HS-27A (cell line): ENCODE data around the gene SCART1.
"Not testable (repeated sequence)": the region's sequence is repeated elsewhere in the genome, so short reads cannot be mapped to it uniquely, and the experiment has no call there.

Source experiments
- DNase-seq: peaks from one replicate; pipeline ENCODE4 v3.0.0-alpha.2; 2012; ENCODE audit warnings: low read depth, missing footprints

SCART1 gene

GRCh38 chr10:133453516-133454203 is at the start of gene SCART1:
TSS of gene SCART1 (plus strand) at chr10:133453945. CDS start at chr10:133453998, 53 bp downstream.
- DNase-seq = no peak

DNA sequence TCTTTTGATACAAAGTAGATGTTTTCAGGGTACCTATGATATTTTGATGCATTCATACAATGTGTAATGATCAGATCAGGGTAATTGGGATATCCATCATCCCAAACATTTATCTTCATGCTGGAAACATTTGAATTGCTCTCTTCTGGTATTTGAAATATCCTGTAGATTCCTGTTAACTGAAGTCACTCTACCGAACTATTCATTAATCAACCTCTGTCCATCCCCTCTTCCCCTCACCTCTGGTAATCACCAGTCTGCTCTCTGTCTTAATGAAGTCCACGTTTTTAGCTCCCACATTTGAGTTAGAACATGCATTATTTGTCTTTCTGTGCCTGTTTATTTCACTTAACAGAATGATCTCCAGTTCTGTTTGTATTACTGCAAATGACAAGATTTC is 48.5 kb upstream of the SCART1 start:
- DNase-seq = no peak

- DNase-seq = no peak
Measured at GRCh38 chr10:133405844-133406527, 47.8 kb upstream of the SCART1 start.

GRCh38 chr10:133411523-133412380 is 42.0 kb upstream of the SCART1 start:
- DNase-seq = no peak

- no peak for DNase-seq
Measured at GRCh38 chr10:133412381-133412711, 41.4 kb upstream of the SCART1 start.

DNA sequence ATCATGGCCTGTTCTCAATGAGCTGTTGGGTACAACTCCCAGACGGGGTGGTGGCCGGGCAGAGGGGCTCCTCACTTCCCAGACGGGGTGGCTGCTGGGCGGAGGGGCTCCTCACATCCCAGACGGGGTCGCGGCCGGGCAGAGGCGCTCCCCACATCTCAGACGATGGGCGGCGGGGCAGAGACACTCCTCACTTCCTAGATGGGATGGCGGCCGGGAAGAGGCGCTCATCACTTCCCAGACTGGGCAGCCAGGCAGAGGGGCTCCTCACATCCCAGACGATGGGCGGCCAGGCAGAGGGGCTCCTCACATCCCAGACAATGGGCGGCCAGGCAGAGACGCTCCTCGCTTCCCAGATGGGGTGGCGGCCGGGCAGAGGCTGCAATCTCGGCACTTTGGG is 39.3 kb upstream of the SCART1 start:
- not testable (repeated sequence) for DNase-seq

GRCh38 chr10:133415752-133416151 is 38.0 kb upstream of the SCART1 start:
- no peak for DNase-seq

DNA sequence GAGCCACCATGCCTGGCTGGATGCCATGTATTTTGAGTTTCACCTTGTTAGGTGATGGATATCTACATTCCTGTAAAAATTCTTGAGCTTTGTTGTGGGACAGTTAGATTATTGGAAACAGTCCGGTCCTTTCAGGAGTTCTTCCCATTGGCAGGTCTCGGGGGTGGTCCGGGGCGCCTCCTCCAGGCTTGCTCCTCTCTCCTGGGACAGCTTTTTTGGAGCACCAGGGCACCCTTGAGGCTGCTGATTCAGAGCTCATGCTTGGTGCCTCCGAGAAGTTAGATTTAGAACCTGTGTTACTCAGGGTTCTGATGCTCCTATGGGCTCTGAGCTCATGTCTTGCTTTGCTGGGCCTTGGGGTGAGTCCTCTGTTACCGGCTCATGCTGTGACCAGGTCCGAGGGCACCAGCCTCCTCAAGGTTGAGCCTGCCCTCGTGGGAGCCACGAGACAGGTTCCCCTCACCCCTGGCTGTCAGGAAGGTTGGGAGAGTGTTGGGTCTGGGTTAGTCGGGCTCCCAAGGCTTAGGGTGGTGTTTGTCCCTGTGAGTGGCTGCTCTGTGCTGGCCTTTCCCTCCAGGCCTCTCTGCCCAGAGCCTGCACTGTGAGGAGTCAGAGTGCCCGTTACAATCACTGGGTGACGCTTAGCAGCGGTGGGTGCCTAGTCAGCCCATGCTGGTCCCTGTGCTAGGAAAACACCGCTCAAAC is 35.3 kb upstream of the SCART1 start:
- no peak for DNase-seq

- no peak for DNase-seq
Measured at GRCh38 chr10:133419211-133419950, 34.4 kb upstream of the SCART1 start.

DNA sequence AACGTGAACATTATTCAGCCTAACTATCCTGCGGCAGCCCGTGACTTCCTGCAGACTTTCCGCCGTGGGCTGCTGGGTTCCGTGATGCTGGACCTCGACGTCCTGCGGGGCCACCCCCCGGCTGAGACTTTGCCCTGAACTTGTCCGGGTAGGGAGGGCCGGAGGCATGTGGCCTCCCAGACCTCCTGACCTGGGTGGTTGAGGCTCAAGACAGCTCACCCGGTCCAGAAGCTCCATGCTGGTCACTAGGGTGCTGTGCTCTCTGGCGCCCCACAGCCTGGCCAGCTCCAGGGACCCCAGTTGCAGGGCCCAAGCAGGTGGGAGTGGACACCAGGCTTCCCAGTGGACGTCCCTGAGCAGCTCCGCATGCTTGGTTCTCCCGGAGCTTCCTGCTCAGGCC is 33.7 kb upstream of the SCART1 start:
- DNase-seq = no peak

DNA sequence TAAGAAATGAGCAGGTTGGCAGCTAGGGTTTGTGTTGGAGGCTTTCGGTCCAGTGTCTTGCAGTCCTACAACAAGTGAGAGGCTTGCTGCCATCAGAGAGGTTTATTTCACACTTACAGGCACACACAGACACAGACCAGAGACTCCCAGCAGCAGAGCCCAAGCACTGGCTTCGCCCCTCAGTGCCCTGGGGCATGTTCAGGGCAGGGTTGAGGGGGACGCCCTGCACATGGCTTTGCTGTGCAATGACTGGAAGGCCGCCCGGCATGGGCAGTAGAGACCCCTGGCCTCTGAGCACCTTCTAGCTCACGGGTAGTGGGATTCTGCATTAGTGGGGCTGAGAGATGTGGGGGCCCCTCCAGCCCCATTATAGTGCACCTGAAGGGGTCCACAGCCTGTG is 33.2 kb upstream of the SCART1 start:
- no peak for DNase-seq

- no peak for DNase-seq
Measured at GRCh38 chr10:133421336-133422222, 32.2 kb upstream of the SCART1 start.

GRCh38 chr10:133422223-133422806 is 31.4 kb upstream of the SCART1 start:
- no peak for DNase-seq

DNA sequence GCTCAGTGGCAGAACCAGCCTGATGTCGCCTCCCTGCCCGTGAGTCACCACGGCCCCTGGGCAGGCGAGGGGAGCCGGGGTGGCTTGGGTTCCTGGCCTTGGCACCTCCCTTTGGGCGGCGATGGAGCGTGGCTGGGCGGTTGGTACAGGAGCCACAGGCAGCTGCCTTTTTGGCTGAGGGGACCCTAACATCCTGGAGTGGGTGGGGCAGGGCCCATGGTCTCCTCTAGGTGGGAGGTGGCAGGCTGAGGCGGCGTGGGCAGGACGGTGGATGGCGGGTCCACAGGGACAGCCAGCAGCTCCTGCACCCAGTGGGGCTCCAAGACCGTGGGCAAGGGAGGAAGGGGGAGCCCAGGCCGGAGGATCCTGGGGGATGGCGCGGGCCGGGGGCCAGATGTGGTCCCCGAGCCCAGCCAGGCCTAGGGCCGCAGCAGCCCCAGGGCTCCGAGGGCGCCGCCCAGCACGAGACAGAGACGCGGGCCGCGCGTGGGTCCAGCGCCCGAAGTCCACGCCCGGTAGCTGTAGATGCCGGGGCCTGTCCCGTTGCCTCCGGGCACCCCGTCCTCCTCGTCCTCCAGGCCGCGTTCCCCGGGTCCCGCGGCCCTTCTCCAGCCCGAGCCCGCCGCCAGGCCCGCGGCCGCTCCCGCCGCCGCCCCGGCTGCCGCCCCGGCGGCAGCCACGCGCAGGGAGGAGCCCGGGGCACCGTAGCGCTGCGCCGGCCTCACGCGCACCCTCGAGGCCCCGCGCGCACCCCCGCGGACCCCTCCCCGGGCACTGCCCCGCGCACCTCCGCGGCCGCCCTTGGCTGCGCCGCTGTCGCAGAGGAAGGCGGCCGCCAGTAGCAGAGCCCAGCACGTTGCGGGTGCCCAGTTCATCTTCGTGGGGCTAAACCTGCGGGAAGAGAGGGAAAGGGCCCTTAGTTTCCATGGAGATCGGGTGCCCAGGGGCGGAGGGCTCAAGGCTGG is 30.7 kb upstream of the SCART1 start:
- DNase-seq = no peak

- DNase-seq = not testable (repeated sequence)
Measured at GRCh38 chr10:133424102-133424501, 29.6 kb upstream of the SCART1 start.

DNA sequence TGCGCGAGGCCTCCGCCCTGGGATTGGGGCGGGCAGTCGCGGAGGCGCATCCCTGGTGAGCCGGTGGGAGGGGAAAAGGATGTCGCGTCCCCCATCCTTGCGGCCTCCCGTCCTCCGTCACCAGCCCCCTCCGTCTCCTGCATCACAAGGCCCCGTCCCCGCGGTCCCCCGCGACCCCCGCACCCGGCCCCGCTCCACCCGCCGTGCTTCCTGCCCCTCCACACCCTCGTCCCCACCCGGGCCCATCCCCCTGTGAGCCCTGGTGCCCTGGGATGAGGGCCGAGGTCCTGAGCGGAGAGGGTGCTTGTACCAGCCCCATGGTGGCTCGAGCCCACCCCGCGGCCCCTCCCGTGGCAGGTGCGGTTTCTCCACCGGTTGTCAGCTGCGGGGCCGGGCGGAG is 29.1 kb upstream of the SCART1 start, which contains the start of gene SPRN:
SPRN (minus strand) TSS at position 25 of the 400 bp plus-strand sequence. CDS start 944 bp downstream, outside the sequence.
- not testable (repeated sequence) for DNase-seq

GRCh38 chr10:133429571-133429970 is 24.2 kb upstream of the SCART1 start:
- not testable (repeated sequence) for DNase-seq

- not testable (repeated sequence) for DNase-seq
Measured at GRCh38 chr10:133431888-133432613, 21.7 kb upstream of the SCART1 start.
